WTC11 (cell line): ENCODE measurements around the gene NPAS2.

Experiments used
- AR ChIP-seq: fragments of 250-450 bp; sonication (Bioruptor Pico); IDR thresholded peaks from 2 replicates; pipeline ENCODE4 v1.9.0; 2021; ENCODE audit warnings: mild to moderate bottlenecking
- CTCF ChIP-seq: fragments of 200-600 bp; IDR thresholded peaks from 2 replicates; pipeline ENCODE4 v1.8.0; 2022; ENCODE audit warnings: antibody characterized with exemption
- JUN ChIP-seq: sonication (generic); formaldehyde crosslinking; IDR thresholded peaks from 2 replicates; pipeline ENCODE4 v1.8.0; 2023; ENCODE audit warnings: mild to moderate bottlenecking, missing genetic modification reagents
- KAT7 ChIP-seq: sonication (generic); formaldehyde crosslinking; IDR thresholded peaks from 2 replicates; pipeline ENCODE4 v1.8.1; 2023; ENCODE audit warnings: missing genetic modification reagents, mild to moderate bottlenecking, borderline replicate concordance
- MAX ChIP-seq: sonication (generic); formaldehyde crosslinking; IDR thresholded peaks from 2 replicates; pipeline ENCODE4 v1.8.0; 2022; ENCODE audit warnings: mild to moderate bottlenecking, missing genetic modification reagents
- TEAD4 ChIP-seq: sonication (generic); formaldehyde crosslinking; IDR thresholded peaks from 2 replicates; pipeline ENCODE4 v1.8.0; 2022; ENCODE audit warnings: mild to moderate bottlenecking, missing genetic modification reagents

GRCh38 chr2:100895402-100895801 is 75.5 kb downstream of the NPAS2 start:
- TF ChIP-seq KAT7 (CRISPR knock-in tag) (no peak), CTCF (no peak), TEAD4 (CRISPR knock-in tag) (no peak), JUN (CRISPR knock-in tag) (no peak), AR (CRISPR knock-in tag) (no peak), MAX (CRISPR knock-in tag) (no peak)
